HAP-1 (cell line): ENCODE measurements around the gene CAPN9.

Source experiments
- DNase-seq, 2 experiments: peaks; one replicate each; pipeline ENCODE4 v3.0.0-alpha.2; 2016 to 2020; ENCODE audit warnings: low spot score in 2 of 2
- H3K27me3 ChIP-seq: fragments of 250-450 bp; sonication (Bioruptor Pico); 2 replicates; pipeline ENCODE4 v1.5.1; 2020; ENCODE audit warnings: low read depth, mild to moderate bottlenecking, moderate library complexity
- H3K36me3 ChIP-seq: fragments of 250-450 bp; sonication (Bioruptor Pico); replicated peaks from 2 replicates; pipeline ENCODE4 v1.5.1; 2020; ENCODE audit warnings: mild to moderate bottlenecking
- H3K4me1 ChIP-seq: fragments of 250-450 bp; sonication (Bioruptor Pico); 2 replicates; pipeline ENCODE4 v1.5.1; 2020; ENCODE audit warnings: mild to moderate bottlenecking
- H3K4me3 ChIP-seq: fragments of 250-450 bp; sonication (Bioruptor Pico); 2 replicates; pipeline ENCODE4 v1.5.1; 2020; ENCODE audit warnings: mild to moderate bottlenecking, moderate library complexity
- H3K9me3 ChIP-seq: fragments of 250-450 bp; sonication (Bioruptor Pico); 2 replicates; pipeline ENCODE4 v1.5.1; 2020; ENCODE audit warnings: mild to moderate bottlenecking, moderate library complexity
- in situ Hi-C: fragments of 300-500 bp; cut with MboI; formaldehyde crosslinking; loops from 3 replicates; pipeline ENCODE4 v1.14.3; 2020; ENCODE audit warnings: low sequenced_read_pairs, inconsistent platforms, mixed read lengths

CAPN9 gene

DNA sequence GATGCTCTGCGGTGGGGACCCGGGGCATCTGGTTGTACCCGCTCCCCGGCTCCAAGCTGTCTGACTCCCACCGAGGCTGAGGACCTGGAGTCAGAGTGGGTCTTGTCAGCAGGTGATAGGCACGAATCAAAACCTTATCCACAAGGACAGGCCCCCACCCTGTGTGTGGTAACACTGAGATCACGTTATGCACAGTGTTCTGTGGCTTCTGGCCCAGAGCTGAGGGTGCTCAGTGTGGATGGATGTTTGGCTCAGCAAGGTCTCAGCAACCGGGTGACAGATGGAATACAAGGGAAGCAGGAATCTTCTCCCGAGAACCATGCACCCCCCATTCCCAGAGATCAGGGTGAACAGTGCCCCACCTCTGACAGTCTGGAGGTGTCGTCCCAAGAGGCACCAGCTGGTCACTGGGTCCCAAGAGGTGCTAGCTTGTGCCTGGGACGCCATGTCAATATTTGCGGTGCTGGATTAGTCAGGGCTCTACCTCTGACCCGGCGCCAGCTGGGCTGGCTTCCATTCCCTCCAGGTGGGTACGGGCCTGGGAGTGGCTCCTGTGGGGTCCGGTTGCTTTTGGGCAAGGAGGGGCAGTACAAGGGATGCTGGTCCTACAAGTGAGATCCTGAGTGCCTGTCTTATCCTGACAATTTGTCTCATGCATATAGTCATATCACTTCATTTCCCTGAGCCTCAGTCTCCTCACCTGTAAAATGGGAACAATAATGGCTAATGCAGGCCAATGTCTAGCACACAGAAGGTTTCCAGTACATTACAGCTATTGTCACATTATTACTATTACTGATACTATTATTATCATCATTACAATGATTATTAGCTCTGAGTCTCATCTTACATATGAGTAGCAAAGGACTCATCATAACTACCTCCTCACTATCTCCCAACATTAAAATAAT lies 957 bp downstream of the CAPN9 start:
- Histone ChIP-seq H3K36me3 (no peaks in the 10 kb centered on the region), H3K27me3 (no peaks in the 10 kb centered on the region), H3K4me3 (no peak overlapping the region), H3K9me3 (no peaks in the 10 kb centered on the region), H3K4me1 (peaks cover under 1% of the 10 kb centered on the region)
- no peak for DNase-seq
- in situ Hi-C loops: no loop called here

DNA sequence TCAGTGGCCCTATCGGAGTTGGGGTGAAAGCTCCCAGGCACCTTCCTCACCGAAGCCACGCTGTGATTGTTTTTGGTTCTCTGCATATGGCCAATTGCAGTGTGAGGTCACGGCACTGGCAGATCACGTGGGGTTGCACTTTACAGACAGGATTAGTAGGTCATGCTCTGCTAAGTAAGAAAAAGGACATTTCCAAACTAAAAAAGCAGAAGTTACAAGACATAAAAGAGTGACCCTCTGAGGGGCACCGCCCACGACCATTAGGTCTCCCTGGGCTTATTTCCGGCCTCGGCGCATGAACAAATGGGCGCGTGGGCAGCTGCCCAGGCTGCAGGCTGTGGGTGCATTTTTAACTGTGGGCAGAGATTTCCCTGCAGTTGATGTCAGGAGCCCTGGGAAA lies 2.0 kb downstream of the CAPN9 start:
- in situ Hi-C loops: no loop called here
- Histone ChIP-seq H3K4me3 (no peak overlapping the region), H3K36me3 (no peaks in the 10 kb centered on the region), H3K27me3 (no peaks in the 10 kb centered on the region), H3K4me1 (peaks cover 6% of the 10 kb centered on the region), H3K9me3 (no peaks in the 10 kb centered on the region)
- DNase-seq: no peak

DNA sequence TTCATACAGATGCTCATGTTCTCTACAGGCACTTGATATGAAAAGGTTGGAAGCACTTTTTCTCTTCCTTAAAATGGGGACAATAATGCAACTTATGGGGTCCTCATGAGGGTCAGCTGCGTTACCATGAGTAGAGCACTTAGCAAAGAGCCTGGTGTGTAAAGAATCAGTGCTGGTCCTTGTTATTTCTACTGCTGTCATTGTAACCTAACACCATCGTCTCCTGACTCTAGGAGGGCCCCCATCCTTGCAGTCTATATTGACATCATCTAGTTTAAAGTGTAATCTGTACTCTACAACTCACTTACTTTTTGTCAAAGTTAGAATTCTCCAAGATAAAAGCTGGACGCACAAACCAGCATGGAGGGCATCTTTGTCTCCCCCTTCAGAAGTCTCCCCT lies 2.4 kb downstream of the CAPN9 start:
- H3K27me3 ChIP-seq: no peaks in the 10 kb centered on the region
- no peak for DNase-seq

DNA sequence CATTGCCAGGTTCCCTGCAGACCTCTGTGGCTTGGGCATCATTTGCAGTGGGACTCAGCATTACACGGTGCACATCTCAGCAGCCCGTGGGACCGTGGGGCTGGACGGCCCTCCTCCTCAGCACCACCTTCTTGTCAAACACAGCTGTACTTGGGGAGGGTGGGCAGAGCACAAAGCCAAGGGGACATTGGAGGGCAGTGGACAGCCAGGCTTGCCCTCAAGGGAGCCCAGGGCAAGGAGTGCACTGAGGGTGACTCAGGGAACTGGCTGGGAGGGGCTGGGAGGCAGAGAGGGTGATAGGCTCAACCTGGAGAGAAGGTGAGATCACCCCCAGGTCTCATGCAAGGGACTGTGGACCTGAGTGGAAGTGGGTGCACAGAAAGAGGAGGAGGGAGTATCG lies 3.4 kb downstream of the CAPN9 start:
- peaks cover 6% of the 10 kb centered on the region for H3K4me1 ChIP-seq
- no peak for DNase-seq
- in situ Hi-C loops: no loop called here

More for the DNA sequence above, 2.4 kb downstream of the CAPN9 start:
- H3K4me3 ChIP-seq: no peak overlapping the region
- H3K36me3 ChIP-seq: no peaks in the 10 kb centered on the region
- in situ Hi-C loops: no loop called here
- H3K4me1 ChIP-seq: peaks cover 6% of the 10 kb centered on the region
- H3K9me3 ChIP-seq: no peaks in the 10 kb centered on the region

GRCh38 chr1:230750986-230751625 lies 3.9 kb downstream of the CAPN9 start:
- in situ Hi-C loops: no loop called here
- Histone ChIP-seq H3K27me3 (no peaks in the 10 kb centered on the region), H3K4me3 (no peak overlapping the region), H3K4me1 (peaks cover 6% of the 10 kb centered on the region), H3K36me3 (no peaks in the 10 kb centered on the region), H3K9me3 (no peaks in the 10 kb centered on the region)
- no peak for DNase-seq

More for the DNA sequence above, 3.4 kb downstream of the CAPN9 start:
- Histone ChIP-seq H3K27me3 (no peaks in the 10 kb centered on the region), H3K4me3 (no peak overlapping the region), H3K36me3 (no peaks in the 10 kb centered on the region), H3K9me3 (no peaks in the 10 kb centered on the region)

GRCh38 chr1:230752407-230752806 lies 5.2 kb downstream of the CAPN9 start:
- Histone ChIP-seq H3K27me3 (no peaks in the 10 kb centered on the region), H3K4me3 (no peak overlapping the region), H3K36me3 (no peaks in the 10 kb centered on the region), H3K9me3 (no peaks in the 10 kb centered on the region), H3K4me1 (peaks cover 6% of the 10 kb centered on the region)
- in situ Hi-C loops: no loop called here
- DNase-seq: no peak

- H3K9me3 ChIP-seq: no peaks in the 10 kb centered on the region
- DNase-seq: no peak
- peaks cover 6% of the 10 kb centered on the region for H3K4me1 ChIP-seq
- no peaks in the 10 kb centered on the region for H3K27me3 ChIP-seq
- no peak overlapping the region for H3K4me3 ChIP-seq
- in situ Hi-C loops: no loop called here
- H3K36me3 ChIP-seq: no peaks in the 10 kb centered on the region
Measured at GRCh38 chr1:230753191-230753585, 6.0 kb downstream of the CAPN9 start.

DNA sequence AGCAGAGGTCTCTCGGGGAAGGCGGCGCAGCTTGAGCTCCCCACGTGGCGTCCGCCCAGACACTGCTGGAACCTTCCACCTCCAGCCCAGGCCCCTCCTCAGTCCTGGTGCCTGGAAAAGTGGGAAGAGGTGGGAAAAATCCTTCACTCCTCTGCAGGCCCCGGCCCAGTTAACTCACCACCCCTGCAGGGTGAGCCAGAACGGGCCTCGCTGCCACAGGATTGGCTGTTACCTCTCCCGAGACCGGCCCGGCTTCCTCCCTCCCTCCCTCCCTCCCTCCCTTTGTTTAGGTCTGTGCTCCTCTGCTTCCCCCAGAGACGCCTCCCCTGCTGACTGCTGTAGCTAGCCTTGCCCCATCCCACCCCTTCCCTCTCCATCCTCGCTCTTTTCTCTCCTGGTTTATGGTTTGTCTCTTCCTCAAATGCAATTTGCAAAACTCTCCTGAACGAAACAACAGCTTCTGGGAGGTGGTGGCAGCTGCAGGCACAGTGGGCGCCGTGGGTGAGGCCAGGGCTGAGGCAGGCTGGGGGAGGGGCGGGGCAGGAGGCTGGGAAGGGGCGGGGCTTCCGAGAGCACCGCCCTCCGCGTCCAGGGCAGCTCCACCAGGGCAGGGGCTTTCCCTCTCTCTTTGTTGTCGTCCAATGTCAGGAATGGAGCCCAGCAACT lies 6.5 kb downstream of the CAPN9 start:
- Histone ChIP-seq H3K4me3 (peak overlapping the region; percentile 9; the same call in 1 of the 2 replicates), H3K27me3 (no peaks in the 10 kb centered on the region), H3K36me3 (no peaks in the 10 kb centered on the region), H3K4me1 (peaks cover 6% of the 10 kb centered on the region), H3K9me3 (no peaks in the 10 kb centered on the region)
- in situ Hi-C loops: no loop called here
- peak; percentile 73 to 82 for DNase-seq

DNA sequence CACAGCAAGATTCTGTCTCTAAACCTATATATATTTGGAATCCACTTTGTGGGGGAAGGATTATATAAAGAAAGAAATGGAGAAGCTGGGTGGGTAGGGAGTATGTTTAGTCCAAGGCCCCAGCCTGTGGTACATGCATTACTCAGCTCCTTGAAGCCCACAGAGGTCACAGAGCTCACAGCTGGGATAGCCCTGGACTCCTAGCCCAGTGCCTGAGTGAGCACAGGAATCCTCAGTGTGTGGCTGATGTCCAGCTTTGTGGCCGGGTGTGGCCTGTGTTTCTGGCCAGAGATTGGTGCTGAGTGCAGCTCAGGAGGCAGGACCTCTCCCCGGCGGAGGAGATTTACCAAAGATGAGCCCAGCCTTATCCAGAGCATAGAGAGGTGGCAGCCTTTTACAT lies 7.6 kb downstream of the CAPN9 start:
- DNase-seq: no peak
- Histone ChIP-seq H3K4me1 (peaks cover 6% of the 10 kb centered on the region), H3K4me3 (no peak overlapping the region), H3K9me3 (no peaks in the 10 kb centered on the region), H3K27me3 (no peaks in the 10 kb centered on the region), H3K36me3 (no peaks in the 10 kb centered on the region)
- in situ Hi-C loops: no loop called here

GRCh38 chr1:230757856-230758708 lies 10.9 kb downstream of the CAPN9 start:
- H3K36me3 ChIP-seq: no peaks in the 10 kb centered on the region
- no peaks in the 10 kb centered on the region for H3K27me3 ChIP-seq
- no peak overlapping the region for H3K4me3 ChIP-seq
- H3K4me1 ChIP-seq: peaks cover 5% of the 10 kb centered on the region
- in situ Hi-C loops: no loop called here
- DNase-seq: no peak
- H3K9me3 ChIP-seq: no peaks in the 10 kb centered on the region

DNA sequence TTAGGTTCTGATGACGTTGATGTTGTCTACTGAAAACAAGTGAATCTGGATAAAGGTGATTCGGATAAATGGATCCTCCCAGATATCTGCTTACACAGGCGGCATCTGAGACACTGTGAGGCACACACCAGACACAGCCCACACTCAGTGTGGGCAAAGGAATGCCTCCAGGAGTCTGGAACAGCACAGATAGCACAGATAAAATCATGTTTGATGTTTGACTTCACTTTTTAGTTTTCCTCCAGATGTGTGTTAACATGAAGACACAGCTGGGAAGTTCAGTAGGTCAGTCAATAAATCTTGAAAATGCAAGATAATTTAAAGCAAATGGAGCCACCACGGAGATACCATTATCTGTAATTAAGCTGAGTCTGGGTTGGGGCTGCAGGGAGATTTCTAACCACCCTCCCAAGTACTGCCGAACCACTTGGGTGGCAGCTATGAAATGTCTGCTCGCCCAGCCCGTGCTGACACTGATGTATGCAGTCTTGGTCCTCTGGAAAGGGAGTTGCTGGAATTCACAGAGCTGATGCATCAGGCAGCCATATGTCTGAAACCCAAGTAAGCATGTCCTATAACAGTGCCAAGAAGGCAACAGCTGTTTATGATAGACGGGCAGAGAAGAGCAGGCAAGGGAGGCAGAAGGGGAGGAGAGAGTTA lies 11.7 kb downstream of the CAPN9 start:
- no peaks in the 10 kb centered on the region for H3K9me3 ChIP-seq
- no peak for DNase-seq

GRCh38 chr1:230759369-230760065 lies 12.3 kb downstream of the CAPN9 start:
- no peak for DNase-seq
- Histone ChIP-seq H3K4me1 (no peaks in the 10 kb centered on the region), H3K27me3 (no peaks in the 10 kb centered on the region), H3K36me3 (no peaks in the 10 kb centered on the region), H3K4me3 (no peak overlapping the region), H3K9me3 (no peaks in the 10 kb centered on the region)
- in situ Hi-C loops: no loop called here

More for the DNA sequence above, 11.7 kb downstream of the CAPN9 start:
- no peaks in the 10 kb centered on the region for H3K27me3 ChIP-seq
- in situ Hi-C loops: no loop called here
- no peaks in the 10 kb centered on the region for H3K36me3 ChIP-seq
- no peaks in the 10 kb centered on the region for H3K4me1 ChIP-seq
- H3K4me3 ChIP-seq: no peak overlapping the region
